HUES48 (cell line): Measurements from ENCODE around the gene CCR5.

Experiments
- H3K27ac ChIP-seq: one replicate; pipeline ENCODE4 v1.7.0; 2013; ENCODE audit warnings: low read depth, low read length, inconsistent platforms
- H3K27me3 ChIP-seq: 2 replicates; pipeline ENCODE4 v1.6.1; 2013; ENCODE audit warnings: mild to moderate bottlenecking, low read length; ENCODE audit not compliant: control insufficient read depth, insufficient read depth
- H3K36me3 ChIP-seq: 2 replicates; pipeline ENCODE4 v1.6.1; 2013; ENCODE audit warnings: low read length; ENCODE audit not compliant: control insufficient read depth, insufficient read depth
- H3K4me1 ChIP-seq: 2 replicates; pipeline ENCODE4 v1.6.1; 2013; ENCODE audit warnings: mild to moderate bottlenecking, low read length; ENCODE audit not compliant: control insufficient read depth, insufficient read depth
- H3K4me3 ChIP-seq: 2 replicates; pipeline ENCODE4 v1.5.1; 2013; ENCODE audit warnings: mild to moderate bottlenecking, low read depth, low read length
- H3K9ac ChIP-seq: 2 replicates; pipeline ENCODE4 v1.6.1; 2013; ENCODE audit warnings: mild to moderate bottlenecking, low read depth, low read length, moderate library complexity
- H3K9me3 ChIP-seq: 2 replicates; pipeline ENCODE4 v1.6.1; 2013; ENCODE audit warnings: low read length; ENCODE audit not compliant: control insufficient read depth, insufficient read depth

CCR5 gene

DNA sequence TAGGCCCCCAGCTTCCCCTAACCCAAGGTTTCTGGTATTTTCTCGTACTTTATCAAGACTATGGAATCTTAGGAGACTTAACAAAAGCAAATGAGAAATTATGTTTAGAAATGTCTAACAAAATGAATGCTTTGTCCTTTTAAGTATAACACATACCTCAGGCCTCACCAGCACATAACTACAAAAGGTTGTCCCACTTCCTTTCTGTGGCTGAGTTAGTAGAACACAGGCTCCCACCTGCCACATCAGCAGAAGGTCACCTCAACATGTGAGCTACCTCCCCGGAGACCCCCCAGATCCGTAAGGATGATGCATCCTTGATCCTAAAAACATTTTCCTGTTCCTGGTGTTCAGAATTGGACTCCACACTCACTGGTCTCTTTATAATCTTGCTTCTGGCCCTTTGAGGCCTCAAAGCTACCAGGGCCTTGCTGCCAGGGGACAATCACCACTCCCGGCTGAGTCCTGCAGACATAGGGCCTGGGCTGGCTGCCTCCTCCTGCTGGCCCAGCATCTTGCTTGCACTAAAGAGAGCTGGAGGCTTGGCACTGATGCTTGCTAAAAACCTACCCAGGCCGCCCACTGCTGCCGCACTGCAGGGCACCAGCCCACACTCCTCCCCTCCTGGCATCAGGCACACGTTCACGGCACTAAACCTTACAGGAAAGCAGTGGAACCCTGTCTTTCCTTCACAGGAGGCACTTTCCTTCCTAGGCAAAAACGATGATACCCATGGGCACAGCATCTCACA is 39.2 kb downstream of the CCR5 start:
- H3K27me3 ChIP-seq: no peaks in the 10 kb centered on the region

DNA sequence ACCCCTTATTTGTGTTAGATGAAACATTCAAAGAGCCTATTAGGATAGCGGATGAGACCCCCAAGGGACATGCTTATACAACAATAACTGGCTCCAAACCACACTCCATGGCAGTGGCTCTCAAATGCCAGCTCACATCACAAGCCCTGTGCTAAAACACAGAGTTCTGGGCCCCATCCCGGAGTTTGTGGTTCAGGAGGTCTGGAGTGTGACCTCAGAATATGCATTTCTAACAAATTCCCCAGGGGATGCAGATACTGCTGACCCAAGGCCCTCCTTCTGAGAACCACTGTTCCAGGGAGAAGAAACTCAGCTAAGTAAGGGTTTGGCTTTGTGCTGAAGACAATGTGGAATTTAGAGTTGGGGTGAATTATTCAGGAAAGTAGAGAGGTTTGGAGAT is 39.9 kb downstream of the CCR5 start:
- Histone ChIP-seq H3K9me3 (no peaks in the 10 kb centered on the region), H3K27me3 (no peaks in the 10 kb centered on the region), H3K4me1 (no peaks in the 10 kb centered on the region), H3K9ac (no peak overlapping the region), H3K27ac (no peak overlapping the region), H3K4me3 (no peak overlapping the region), H3K36me3 (no peaks in the 10 kb centered on the region)

More for the DNA sequence above, 39.2 kb downstream of the CCR5 start:
- Histone ChIP-seq H3K4me3 (no peak overlapping the region), H3K36me3 (no peaks in the 10 kb centered on the region), H3K9me3 (no peaks in the 10 kb centered on the region), H3K4me1 (no peaks in the 10 kb centered on the region), H3K9ac (no peak overlapping the region), H3K27ac (no peak overlapping the region)

DNA sequence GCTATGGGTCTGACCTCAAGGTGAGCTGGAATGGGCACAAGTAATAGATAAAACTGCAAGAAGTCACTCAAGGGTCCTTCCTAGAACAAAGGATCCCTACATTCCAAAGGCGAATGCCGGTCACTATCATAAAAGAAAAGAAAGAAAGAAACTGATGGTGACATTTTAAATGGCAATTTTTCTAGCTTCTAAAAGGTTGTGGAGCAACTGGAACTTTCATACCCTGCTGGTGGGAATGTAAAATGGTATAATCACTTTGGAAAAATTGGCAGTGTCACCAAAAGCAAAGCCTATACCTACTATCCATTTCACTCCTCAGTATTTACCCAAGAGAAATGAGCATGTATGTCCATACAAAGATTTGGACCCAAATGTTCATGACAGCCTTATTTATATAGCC is 40.5 kb downstream of the CCR5 start:
- H3K9ac ChIP-seq: no peak overlapping the region
- H3K27me3 ChIP-seq: no peaks in the 10 kb centered on the region
- H3K4me1 ChIP-seq: no peaks in the 10 kb centered on the region
- no peak overlapping the region for H3K4me3 ChIP-seq
- H3K9me3 ChIP-seq: no peaks in the 10 kb centered on the region
- H3K36me3 ChIP-seq: no peaks in the 10 kb centered on the region
- H3K27ac ChIP-seq: no peak overlapping the region

DNA sequence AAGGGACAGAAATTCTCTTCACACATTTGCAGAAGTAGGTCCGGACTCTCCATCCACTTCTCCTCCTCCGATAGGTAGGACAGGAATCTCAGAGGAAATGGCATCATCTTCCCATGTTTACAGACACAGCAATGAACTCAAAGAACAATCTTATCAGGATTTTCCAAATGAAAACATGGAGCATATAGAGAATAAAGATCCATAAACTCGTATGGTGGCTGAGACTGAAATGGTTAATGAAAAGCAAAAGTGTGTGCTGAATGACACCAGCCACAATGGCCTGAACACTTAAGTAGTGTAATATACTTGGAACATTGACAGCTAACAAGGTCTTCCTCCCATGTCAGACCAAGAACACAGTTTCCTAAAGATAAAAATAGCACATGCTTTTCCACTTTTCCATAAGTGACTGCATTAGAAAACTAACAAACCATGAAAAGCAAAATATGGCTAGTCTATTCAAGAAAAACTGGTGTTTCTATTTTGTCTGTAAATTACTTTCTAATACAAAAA is 42.1 kb downstream of the CCR5 start:
- Histone ChIP-seq H3K27me3 (no peaks in the 10 kb centered on the region), H3K36me3 (no peaks in the 10 kb centered on the region), H3K4me1 (peaks cover under 1% of the 10 kb centered on the region; the same call in 1 of the 2 replicates), H3K9ac (no peak overlapping the region), H3K9me3 (no peaks in the 10 kb centered on the region), H3K27ac (no peak overlapping the region), H3K4me3 (no peak overlapping the region)

DNA sequence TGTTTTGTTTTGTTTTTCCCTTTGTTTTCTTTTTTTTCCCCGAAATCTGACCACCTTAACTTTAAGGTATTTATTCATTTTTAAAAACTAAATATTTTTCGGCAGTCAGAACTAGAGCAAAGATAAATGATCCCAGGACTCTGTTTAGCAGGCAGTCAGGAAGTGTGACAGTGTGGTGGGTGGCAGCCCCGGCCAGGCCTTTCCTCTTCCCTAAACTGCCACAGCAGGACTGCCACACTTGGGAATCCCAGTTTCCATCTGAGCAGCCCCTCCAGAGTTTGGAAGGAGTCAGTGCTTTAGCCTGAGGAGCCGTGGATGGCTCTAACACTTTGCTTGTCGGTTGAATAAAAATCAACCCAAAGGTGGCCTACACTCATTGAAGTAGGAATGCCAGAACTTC is 43.2 kb downstream of the CCR5 start:
- no peak overlapping the region for H3K27ac ChIP-seq

DNA sequence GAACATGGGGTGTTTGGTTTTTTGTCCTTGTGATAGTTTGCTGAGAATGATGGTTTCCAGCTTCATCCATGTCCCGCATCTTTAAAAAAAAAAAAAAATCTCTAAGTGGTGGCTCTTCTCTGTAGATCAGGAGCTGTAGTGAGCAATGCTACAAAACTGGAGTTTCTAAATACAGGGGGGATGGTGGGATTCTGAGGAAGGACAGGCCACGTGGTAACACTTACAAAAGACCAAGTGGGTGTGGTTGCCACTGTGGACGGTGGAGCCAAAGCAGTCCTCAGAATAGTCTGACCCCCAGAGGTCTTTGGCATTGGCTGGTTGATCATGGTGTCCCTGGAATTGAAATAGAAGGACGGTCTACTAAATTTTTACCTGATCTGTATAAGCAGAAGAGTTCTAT is 44.0 kb downstream of the CCR5 start:
- Histone ChIP-seq H3K9ac (no peak overlapping the region), H3K9me3 (no peaks in the 10 kb centered on the region), H3K4me1 (peaks cover 11% of the 10 kb centered on the region; the same call in 1 of the 2 replicates), H3K4me3 (no peak overlapping the region), H3K27ac (no peak overlapping the region), H3K27me3 (no peaks in the 10 kb centered on the region), H3K36me3 (no peaks in the 10 kb centered on the region)

More for the DNA sequence above, 43.2 kb downstream of the CCR5 start:
- no peaks in the 10 kb centered on the region for H3K36me3 ChIP-seq
- H3K9me3 ChIP-seq: no peaks in the 10 kb centered on the region
- peaks cover 11% of the 10 kb centered on the region; the same call in 1 of the 2 replicates for H3K4me1 ChIP-seq
- no peak overlapping the region for H3K4me3 ChIP-seq
- no peak overlapping the region for H3K9ac ChIP-seq
- H3K27me3 ChIP-seq: no peaks in the 10 kb centered on the region

DNA sequence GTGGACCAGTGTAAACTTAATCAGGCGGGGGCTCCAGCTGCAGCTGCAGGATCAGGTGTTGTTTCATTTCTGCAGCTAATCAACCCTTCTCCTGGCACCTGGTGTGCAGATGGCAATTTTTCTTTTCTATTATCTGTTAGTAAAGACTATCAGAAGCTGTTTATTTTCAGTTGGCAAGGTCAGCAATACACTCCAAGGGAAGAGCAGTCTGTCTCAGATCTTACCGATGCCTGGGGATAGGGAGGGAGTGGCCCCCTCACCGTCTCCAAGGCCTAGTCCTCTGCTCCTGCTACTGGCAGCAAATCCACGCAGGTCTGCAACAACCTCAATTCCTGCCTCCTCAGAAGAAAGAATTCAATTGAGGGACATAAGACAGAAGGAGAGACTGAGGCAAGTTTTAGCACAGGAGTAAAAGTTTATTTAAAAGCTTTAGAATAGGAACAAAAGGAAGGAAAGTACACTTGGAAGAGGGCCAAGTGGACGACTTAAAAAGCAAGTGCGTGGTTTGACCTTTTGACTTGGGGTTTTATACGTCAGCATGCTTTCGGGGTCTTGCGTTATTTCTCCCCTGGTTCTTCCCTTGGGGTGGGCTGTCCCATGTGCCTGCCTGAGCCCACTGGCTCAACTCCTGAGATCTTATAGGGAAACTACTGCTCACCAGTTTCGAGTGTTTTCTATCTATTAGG is 45.5 kb downstream of the CCR5 start:
- H3K27ac ChIP-seq: no peak overlapping the region
- H3K4me1 ChIP-seq: peaks cover 11% of the 10 kb centered on the region; the same call in 1 of the 2 replicates
- H3K4me3 ChIP-seq: no peak overlapping the region
- H3K9me3 ChIP-seq: no peaks in the 10 kb centered on the region
- H3K9ac ChIP-seq: no peak overlapping the region
- no peaks in the 10 kb centered on the region for H3K36me3 ChIP-seq
- no peaks in the 10 kb centered on the region for H3K27me3 ChIP-seq

DNA sequence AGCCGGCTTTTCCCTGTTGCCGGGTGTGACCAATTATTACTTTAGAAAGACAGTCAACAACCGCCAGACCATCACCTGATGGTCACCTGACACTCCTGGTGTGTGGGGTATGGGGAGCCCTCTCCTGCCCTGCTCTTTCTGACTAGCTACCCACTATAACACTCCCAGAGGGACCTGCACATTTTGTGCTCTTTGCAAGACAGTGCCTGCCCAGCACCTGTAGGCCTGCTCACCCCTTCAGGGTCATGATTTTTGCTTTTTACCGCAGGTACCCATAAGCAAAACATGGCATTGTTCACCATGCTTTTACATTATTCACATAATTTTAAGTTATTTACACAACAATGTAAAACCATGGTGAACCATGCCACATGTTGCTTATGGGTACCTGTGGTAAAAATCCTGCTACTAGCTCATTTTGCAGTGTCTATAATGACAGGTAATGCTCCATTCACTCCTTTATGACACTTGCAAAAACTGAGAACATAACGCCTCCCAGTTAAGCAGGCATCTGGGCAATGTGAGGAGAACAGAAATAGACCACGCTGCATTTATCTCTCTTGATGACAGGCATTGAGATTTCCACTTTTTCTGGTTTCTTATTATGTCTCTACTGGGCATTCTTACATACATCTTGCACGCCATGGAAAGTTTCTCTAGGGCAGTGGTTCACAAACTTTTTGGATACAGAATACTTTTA is 46.2 kb downstream of the CCR5 start:
- Histone ChIP-seq H3K27me3 (no peaks in the 10 kb centered on the region), H3K36me3 (no peaks in the 10 kb centered on the region), H3K9ac (no peak overlapping the region), H3K4me3 (no peak overlapping the region), H3K4me1 (peaks cover 11% of the 10 kb centered on the region; the same call in 1 of the 2 replicates), H3K9me3 (no peaks in the 10 kb centered on the region), H3K27ac (no peak overlapping the region)

DNA sequence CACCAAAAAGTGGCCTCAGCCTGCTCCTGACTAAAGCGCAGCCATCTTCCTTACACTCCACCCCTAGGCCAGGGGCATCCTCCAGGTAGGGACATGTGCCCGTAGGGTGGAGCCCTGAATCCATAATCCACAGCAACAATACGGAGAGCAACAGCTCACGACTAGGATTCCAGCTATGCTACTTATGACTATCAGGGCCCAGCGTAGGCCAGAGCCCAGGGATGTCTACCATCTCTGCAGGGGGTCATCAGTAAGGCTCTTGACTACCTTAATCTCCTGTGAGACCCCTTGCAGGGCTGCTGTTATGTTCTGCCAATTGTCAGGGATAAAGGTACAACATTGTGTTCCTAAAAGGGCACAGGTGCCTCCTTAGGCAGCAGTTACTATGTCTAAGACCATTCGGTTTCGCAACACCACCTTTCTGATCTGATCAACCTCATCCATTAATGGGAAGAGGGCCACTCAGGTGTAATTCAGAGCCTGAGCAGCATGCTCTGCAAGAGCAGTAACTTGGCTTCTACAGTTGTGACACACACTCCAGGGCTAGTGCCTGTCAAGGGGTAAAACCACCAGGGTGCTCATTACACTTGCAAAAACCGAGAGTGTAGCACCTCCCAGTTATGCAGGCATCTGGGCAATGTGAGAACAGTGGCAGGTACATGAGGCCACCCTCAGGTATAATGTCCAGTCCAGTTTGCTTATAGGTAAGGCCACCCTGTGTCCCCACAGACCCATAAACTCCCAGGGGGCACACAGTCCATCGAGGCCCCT is 47.3 kb downstream of the CCR5 start:
- H3K9me3 ChIP-seq: no peaks in the 10 kb centered on the region
- H3K27ac ChIP-seq: no peak overlapping the region

DNA sequence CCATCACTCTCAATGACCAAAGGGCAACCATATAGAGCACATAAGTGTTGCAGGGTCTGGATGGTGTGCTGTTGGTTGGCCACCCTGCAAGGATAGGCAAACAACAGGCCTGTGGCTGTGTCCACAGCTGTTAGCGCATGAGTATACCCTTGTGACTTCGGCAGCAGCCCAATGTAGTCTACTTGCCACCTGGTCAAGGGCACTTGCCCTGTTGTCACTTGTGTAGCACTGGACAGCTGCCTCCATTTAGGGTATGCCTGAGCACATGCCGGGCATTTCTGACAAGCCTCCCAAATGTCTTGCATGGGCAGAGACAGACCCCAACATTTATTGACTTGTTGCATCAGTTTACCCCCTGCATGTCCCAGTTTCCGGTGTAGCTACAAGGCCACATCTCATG is 49.1 kb downstream of the CCR5 start:
- Histone ChIP-seq H3K27me3 (no peaks in the 10 kb centered on the region), H3K4me3 (no peak overlapping the region), H3K36me3 (no peaks in the 10 kb centered on the region), H3K27ac (no peak overlapping the region), H3K9ac (no peak overlapping the region), H3K4me1 (peaks cover 11% of the 10 kb centered on the region; the same call in 1 of the 2 replicates), H3K9me3 (no peaks in the 10 kb centered on the region)

More for the DNA sequence above, 47.3 kb downstream of the CCR5 start:
- Histone ChIP-seq H3K9ac (no peak overlapping the region), H3K36me3 (no peaks in the 10 kb centered on the region), H3K4me1 (peaks cover 11% of the 10 kb centered on the region; the same call in 1 of the 2 replicates), H3K4me3 (no peak overlapping the region), H3K27me3 (no peaks in the 10 kb centered on the region)
